NCI-H2029 treated with DMSO at 0.1 percent for 48 hours (cell line): ENCODE measurements around the gene MTHFD2L.

Source experiments
- DNase-seq: peaks from one replicate; lab custom pipeline; 2025; lab: John Stamatoyannopoulos, UW

Gene MTHFD2L

GRCh38 chr4:74307170-74307569 is 149.3 kb downstream of the MTHFD2L start:
- DNase-seq = no peak

DNA sequence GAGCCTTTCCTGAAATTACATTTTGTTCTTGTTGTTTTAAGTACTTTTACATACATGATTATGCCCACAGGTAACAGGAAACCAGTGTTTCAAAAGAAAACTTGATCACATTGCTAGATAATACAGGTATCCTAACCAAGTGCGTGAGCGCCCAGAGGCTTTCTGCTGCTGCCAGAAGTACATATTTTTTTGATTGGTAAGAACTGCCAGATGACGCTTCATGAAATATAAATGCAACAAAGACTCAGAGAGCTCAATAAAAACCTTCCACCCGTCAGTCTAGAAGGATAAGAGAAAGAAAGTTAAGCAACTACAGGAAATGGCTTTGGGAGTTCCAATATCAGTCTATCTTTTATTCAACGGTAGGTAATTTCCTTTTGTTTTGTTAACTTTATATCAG is 150.3 kb downstream of the MTHFD2L start, which contains the start of gene EPGN:
Gene EPGN (plus strand): TSS at position 256 of the 400 bp plus-strand sequence. CDS start 64 bp downstream, at position 320.
- no peak for DNase-seq

GRCh38 chr4:74309223-74309622 is 151.3 kb downstream of the MTHFD2L start:
- no peak for DNase-seq

GRCh38 chr4:74311696-74312313 is 153.9 kb downstream of the MTHFD2L start:
- peak; percentile 26 for DNase-seq

GRCh38 chr4:74314329-74314728 is 156.4 kb downstream of the MTHFD2L start:
- DNase-seq = no peak

DNA sequence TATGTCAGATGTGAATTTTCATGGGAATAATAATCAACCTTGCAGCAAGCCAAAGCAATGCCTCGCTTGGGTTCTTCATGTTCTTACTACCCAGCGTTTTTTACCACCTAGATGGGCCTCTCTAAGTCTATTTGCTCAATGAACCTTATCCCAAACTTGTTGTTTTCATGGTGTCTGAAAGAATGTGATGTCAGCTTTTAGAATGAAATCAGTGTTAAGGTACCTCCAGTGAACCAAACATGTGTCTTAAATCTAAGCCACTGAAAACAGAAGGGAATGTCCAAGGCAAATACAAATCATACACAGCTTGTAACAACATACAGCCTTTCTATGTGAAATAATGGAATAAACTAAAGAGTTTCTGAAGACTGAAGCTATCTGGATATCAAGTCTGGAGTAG is 157.0 kb downstream of the MTHFD2L start:
- no peak for DNase-seq

DNA sequence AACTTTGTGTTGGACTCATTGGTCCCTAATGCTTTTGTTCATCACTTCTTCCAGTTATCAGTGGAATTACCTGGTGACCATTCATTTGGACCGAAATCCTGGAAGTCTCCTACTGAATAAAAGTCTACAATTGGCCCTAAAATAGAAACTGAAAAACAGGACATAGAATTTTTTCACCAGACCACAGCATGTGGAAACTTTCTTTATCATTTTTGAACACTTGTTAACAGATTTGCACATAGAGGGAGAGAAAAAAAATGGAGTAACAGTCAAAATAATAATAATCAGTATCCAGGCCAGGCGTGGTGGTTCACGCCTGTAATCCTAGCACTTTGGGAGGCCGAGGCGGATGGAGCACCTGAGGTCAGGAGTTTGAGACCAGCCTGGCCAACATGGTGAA is 157.5 kb downstream of the MTHFD2L start:
- no peak for DNase-seq

- no peak for DNase-seq
These were observed 158.5 kb downstream of the MTHFD2L start for GRCh38 chr4:74316397-74316796.

GRCh38 chr4:74317616-74318246 is 159.8 kb downstream of the MTHFD2L start:
- DNase-seq = no peak

DNA sequence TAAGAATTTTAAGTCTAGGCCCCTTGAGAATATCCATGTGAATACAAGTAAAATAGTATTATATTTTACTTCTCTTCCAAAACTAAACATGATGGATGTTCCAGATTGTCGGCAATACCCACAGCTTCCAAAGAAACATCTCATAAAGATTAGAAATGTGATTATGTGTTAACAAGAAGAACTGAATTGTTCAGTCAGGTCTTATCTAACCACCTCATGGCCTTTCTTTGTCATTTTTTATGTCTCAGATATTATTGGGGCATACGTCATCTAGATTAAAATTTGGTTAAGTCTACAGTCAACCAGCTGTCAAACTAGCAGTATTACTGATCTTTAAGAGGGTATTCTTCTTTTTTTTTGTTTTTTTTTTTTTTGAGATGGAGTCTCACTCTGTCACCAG is 160.4 kb downstream of the MTHFD2L start:
- DNase-seq = no peak

- DNase-seq = no peak
These were observed 161.6 kb downstream of the MTHFD2L start for GRCh38 chr4:74319470-74319869.

GRCh38 chr4:74320559-74321118 is 162.7 kb downstream of the MTHFD2L start:
- DNase-seq = peak; percentile 15

DNA sequence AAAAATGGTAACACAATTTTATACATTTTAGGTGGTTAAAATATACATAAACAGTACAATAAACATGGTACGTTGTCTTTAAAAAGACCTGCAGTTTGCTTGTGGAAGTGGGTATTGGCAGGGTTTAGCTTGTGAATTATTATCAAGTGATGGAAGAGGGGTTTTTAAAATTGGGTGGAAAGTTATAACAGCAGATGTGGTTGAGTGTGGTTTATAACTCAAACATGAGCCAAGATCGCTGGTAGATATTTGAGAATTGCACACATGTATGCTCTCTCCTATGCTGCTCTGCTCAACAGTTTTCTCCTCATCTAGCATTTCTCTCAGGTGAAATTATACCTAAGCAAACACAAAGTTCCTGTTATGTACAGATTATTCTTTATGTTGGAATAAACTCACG is 164.4 kb downstream of the MTHFD2L start:
- no peak for DNase-seq

DNA sequence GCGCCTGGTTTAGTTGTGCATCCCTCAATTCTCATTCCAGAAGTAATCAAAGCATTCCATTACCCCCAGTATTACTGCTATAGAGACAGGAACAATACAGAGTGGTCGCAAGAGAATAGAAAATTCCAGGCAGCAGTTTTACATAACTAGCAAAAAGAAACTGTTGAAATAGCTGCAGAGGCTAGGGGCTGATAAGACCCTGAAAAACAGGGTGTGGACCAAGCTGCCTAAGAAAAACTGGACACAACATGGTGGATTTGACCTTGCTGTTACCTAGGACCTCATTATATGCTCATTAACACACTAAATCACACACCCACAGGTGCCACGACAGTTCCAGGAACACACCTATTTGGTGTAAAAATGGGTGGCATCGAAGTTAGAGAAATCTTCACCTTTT is 165.7 kb downstream of the MTHFD2L start:
- DNase-seq = no peak

GRCh38 chr4:74324262-74324661 is 166.3 kb downstream of the MTHFD2L start:
- no peak for DNase-seq

- no peak for DNase-seq
These were observed 168.0 kb downstream of the MTHFD2L start for GRCh38 chr4:74325886-74326285.

GRCh38 chr4:74327762-74328161 is 169.8 kb downstream of the MTHFD2L start:
- DNase-seq = no peak

- no peak for DNase-seq
These were observed 170.6 kb downstream of the MTHFD2L start for GRCh38 chr4:74328501-74328900.

GRCh38 chr4:74329307-74329706 is 171.4 kb downstream of the MTHFD2L start:
- DNase-seq = no peak

- DNase-seq = no peak
These were observed 172.4 kb downstream of the MTHFD2L start for GRCh38 chr4:74330295-74330750.

GRCh38 chr4:74331252-74331651 is 173.3 kb downstream of the MTHFD2L start:
- DNase-seq = no peak

GRCh38 chr4:74331944-74332343 is 174.0 kb downstream of the MTHFD2L start:
- DNase-seq = no peak

GRCh38 chr4:74334636-74335035 is 176.7 kb downstream of the MTHFD2L start:
- DNase-seq = no peak
